ENCODE results near the gene KCTD10. TPM values are rescaled to one million over a fixed set of nuclear protein-coding genes. Genes with fewer than 3 reads are reported as not detected.

Gene KCTD10
- total RNA-seq, 1 experiment from 2014 or later: 44.7 TPM

- TF ChIP-seq ZNF532 (CRISPR knock-in tag; IDR thresholded peaks at IDR 0.05; ENCODE audit: borderline replicate concordance) (no peak), TEAD4 (CRISPR knock-in tag; IDR thresholded peaks at IDR 0.05) (no peak), PRDM15 (CRISPR knock-in tag; IDR thresholded peaks at IDR 0.05) (no peak), ZBTB43 (CRISPR knock-in tag; IDR thresholded peaks at IDR 0.05) (no peak), ZNF121 (CRISPR knock-in tag; IDR thresholded peaks at IDR 0.05) (no peak), ZNF232 (CRISPR knock-in tag; IDR thresholded peaks at IDR 0.05) (no peak), CREB1 (CRISPR knock-in tag; IDR thresholded peaks at IDR 0.05) (no peak), USF2 (CRISPR knock-in tag; IDR thresholded peaks at IDR 0.05) (no peak)
Observed at GRCh38 chr12:109500406-109501185, 23.5 kb upstream of the KCTD10 start (continued).

GRCh38 chr12:109497675-109498074, 20.6 kb upstream of the KCTD10 start:
- no peak for ATAC-seq
- H3K9me3 Mint-ChIP-seq: peaks cover 26% of the 10 kb centered on the region

More at GRCh38 chr12:109497675-109498074, 20.6 kb upstream of the KCTD10 start:
- CTCF ChIA-PET: no interaction called here
- no peak overlapping the region for H3K27ac Mint-ChIP-seq
- DNase-seq (ENCODE audit: low spot score): no peak
- POLR2A ChIA-PET: no interaction called here
- H3K4me1 Mint-ChIP-seq: no peaks in the 10 kb centered on the region
- H3K36me3 Mint-ChIP-seq: peaks cover 66% of the 10 kb centered on the region
- H3K27me3 Mint-ChIP-seq (ENCODE audit: low read depth): no peaks in the 10 kb centered on the region
- no peak for TF ChIP-seq ZNF416 (CRISPR knock-in tag; IDR thresholded peaks at IDR 0.05)
- TF ChIP-seq RELA (CRISPR knock-in tag; IDR thresholded peaks at IDR 0.05; ENCODE audit: borderline replicate concordance): no peak
- no peak for TF ChIP-seq MLX (CRISPR knock-in tag; IDR thresholded peaks at IDR 0.05)
- no peak for TF ChIP-seq E2F5 (CRISPR knock-in tag; IDR thresholded peaks at IDR 0.05)
- no peak for TF ChIP-seq STAT6 (CRISPR knock-in tag; conservative IDR thresholded peaks at IDR 0.05; ENCODE audit: low read depth)
- TF ChIP-seq ERG (CRISPR knock-in tag; IDR thresholded peaks at IDR 0.05): no peak
- no peak for TF ChIP-seq KAT7 (CRISPR knock-in tag; IDR thresholded peaks at IDR 0.05; ENCODE audit: borderline replicate concordance)
- no peak overlapping the region for H3K4me3 Mint-ChIP-seq
